Measurements from ENCODE around the gene ABCG1. TPM values are rescaled to one million over a fixed set of nuclear protein-coding genes. Genes with fewer than 3 reads are reported as not detected.

Gene ABCG1
- total and polyA plus RNA-seq, 4 donors, result 1.6 to 9.7 (median 5.3) TPM

- peaks cover 0 to 2% (median 1%) of the 10 kb centered on the region in 4 donors for H3K4me1 ChIP-seq (ENCODE audit: control insufficient read depth in 4 of 4, insufficient read depth in 4 of 4, low read length in 3 of 4)
- H3K9ac ChIP-seq (ENCODE audit: low read depth in 1 of 2, low read length in 2 of 2), result no peak overlapping the region
- no peak overlapping the region for H3K4me3 ChIP-seq (ENCODE audit: low read depth in 1 of 3, low read length in 3 of 3)
- TF ChIP-seq NR2F2 (IDR thresholded peaks at IDR 0.05), result no peak
- TF ChIP-seq RAD21 (IDR thresholded peaks at IDR 0.05), result no peak
- no peak for TF ChIP-seq YY1 (IDR thresholded peaks at IDR 0.05)
- TF ChIP-seq JUND (IDR thresholded peaks at IDR 0.05), result no peak
- no peak for TF ChIP-seq HNF4G (IDR thresholded peaks at IDR 0.05)
- no peak for TF ChIP-seq HNF4A (conservative IDR thresholded peaks at IDR 0.05)
- TF ChIP-seq, protein P1, sequence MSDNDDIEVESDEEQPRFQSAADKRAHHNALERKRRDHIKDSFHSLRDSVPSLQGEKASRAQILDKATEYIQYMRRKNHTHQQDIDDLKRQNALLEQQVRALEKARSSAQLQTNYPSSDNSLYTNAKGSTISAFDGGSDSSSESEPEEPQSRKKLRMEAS (IDR thresholded peaks at IDR 0.05), result no peak
- TF ChIP-seq REST (IDR thresholded peaks at IDR 0.05), result no peak
- TF ChIP-seq, protein P2, sequence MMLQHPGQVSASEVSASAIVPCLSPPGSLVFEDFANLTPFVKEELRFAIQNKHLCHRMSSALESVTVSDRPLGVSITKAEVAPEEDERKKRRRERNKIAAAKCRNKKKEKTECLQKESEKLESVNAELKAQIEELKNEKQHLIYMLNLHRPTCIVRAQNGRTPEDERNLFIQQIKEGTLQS (IDR thresholded peaks at IDR 0.05), result no peak
- TF ChIP-seq CTCF (IDR thresholded peaks at IDR 0.05; ENCODE audit: low read depth, low read length, missing input control), result no peak
- TF ChIP-seq, protein P3, sequence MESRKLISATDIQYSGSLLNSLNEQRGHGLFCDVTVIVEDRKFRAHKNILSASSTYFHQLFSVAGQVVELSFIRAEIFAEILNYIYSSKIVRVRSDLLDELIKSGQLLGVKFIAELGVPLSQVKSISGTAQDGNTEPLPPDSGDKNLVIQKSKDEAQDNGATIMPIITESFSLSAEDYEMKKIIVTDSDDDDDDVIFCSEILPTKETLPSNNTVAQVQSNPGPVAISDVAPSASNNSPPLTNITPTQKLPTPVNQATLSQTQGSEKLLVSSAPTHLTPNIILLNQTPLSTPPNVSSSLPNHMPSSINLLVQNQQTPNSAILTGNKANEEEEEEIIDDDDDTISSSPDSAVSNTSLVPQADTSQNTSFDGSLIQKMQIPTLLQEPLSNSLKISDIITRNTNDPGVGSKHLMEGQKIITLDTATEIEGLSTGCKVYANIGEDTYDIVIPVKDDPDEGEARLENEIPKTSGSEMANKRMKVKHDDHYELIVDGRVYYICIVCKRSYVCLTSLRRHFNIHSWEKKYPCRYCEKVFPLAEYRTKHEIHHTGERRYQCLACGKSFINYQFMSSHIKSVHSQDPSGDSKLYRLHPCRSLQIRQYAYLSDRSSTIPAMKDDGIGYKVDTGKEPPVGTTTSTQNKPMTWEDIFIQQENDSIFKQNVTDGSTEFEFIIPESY (IDR thresholded peaks at IDR 0.05), result no peak
- no peak for TF ChIP-seq FOXA1 (IDR thresholded peaks at IDR 0.05)
- no peak for TF ChIP-seq RXRA (IDR thresholded peaks at IDR 0.05)
- no peak for TF ChIP-seq FOXA2 (IDR thresholded peaks at IDR 0.05)
- TF ChIP-seq EGR1 (IDR thresholded peaks at IDR 0.05; ENCODE audit: low read depth in 2 of 2), result no peak
- TF ChIP-seq SP1 (IDR thresholded peaks at IDR 0.05), result no peak
- TF ChIP-seq TAF1 (conservative IDR thresholded peaks at IDR 0.05), result no peak
- WGBS, result 89% methylated on average over 12 of the region's 12 CpGs
- no peaks in the 10 kb centered on the region for H3K9me3 ChIP-seq (ENCODE audit: control insufficient read depth in 4 of 4, low read length in 3 of 4)
- no peaks in the 10 kb centered on the region for H3K27me3 ChIP-seq (ENCODE audit: control insufficient read depth in 4 of 4, insufficient read depth in 4 of 4, low read length in 3 of 4)
- DNase-seq (ENCODE audit: low spot score), result no peak
- peaks cover 0 to 6% (median 0%) of the 10 kb centered on the region in 4 donors for H3K36me3 ChIP-seq (ENCODE audit: control insufficient read depth in 4 of 4, insufficient read depth in 3 of 4, low read depth in 1 of 4, low read length in 3 of 4)
- no peak overlapping the region for H3K27ac ChIP-seq (ENCODE audit: low read depth in 1 of 2, low read length in 2 of 2)
Measured at GRCh38 chr21:42286416-42286815, 67.5 kb downstream of the ABCG1 start.

Data from liver (tissue), 9 donors.